ENCODE results near the gene ZNF470.

Gene ZNF470

DNA sequence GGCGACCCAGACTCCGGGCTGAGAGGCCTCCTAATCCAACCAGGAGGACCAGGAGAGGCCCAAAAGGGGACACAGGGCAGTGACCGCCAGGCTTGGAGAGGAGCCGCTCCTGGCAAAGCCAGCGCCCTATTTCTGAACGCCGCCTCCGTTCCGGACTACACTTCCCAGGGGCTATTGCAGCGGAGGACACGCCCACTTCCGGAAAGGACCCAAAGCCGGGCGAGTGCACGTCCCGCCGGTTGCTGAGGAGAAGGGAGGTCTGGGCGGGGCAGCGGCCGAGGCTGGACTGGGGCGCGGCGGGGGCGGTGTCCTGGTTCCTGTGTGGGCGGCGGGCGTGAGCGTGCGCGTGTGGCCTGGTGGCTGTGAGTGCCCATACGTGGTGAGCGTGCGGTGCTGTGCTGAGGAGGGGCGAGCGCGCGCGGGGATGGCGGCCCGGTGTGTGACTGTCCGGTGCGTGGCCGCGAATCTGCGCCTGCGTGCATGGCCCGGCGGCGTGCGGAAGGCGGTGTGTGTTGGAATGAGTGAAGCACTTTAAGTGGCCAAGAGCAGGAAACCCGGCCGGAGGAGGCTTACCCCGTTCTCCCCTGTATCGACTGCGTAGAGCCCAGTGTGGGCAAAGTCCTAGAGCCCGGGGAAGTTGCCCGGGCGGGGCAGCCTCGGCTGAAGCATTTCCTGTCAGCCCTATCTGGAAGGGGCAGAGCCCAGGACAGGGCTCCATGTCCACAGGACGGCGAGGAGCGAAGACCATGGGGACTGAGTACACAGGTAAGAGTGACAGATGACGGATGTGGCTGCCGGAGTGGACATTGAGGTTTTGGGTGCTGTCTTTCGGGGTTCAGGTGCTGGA lies at the start of gene ZNF470:
TSS of gene ZNF470 (plus strand) at position 195 of the 847 bp plus-strand sequence. CDS start 2,844 bp downstream, outside the sequence.
- peak; percentile 65 to 86 (median 82) for DNase-seq (ENCODE audit: low read depth in 4 of 4, low spot score in 1 of 4)

DNA sequence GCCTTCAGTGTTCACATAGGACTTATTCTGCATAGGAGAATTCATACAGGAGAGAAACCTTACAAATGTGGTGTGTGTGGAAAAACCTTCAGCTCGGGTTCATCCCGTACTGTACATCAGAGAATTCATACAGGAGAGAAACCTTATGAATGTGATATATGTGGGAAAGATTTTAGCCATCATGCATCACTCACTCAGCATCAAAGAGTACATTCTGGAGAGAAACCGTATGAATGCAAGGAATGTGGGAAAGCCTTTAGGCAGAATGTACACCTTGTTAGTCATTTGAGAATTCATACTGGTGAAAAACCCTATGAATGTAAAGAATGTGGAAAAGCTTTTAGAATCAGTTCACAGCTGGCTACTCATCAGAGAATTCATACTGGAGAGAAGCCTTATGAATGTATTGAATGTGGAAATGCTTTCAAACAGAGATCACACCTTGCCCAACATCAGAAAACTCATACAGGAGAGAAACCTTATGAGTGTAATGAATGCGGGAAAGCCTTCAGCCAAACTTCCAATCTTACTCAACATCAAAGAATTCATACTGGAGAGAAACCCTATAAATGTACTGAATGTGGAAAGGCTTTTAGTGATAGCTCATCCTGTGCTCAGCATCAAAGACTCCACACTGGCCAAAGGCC lies 41.9 kb upstream of the ZNF470 start:
- no peak for DNase-seq (ENCODE audit: low read depth in 4 of 4, low spot score in 1 of 4)

DNA sequence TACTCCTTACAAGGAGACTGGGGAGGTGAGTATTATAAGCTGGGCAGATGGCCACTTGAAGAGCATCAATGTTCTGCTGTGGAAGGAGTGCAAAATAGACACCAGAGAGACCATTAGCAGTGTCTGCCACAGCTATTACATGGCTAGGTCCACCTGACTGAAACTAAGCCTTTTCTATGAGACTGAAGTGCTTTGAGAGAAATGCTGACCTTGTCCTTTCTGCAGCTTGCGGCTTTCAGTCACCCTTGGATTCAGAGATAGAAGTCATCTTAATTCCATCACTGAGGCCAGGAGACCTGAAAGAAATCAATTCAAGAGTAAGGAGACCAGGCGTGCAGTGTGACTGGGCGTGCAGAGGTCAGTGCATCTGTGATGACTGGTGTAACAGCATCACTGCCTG lies 29.8 kb upstream of the ZNF470 start:
- no peak for DNase-seq (ENCODE audit: low read depth in 4 of 4, low spot score in 1 of 4)

- DNase-seq (ENCODE audit: low read depth in 4 of 4, low spot score in 1 of 4): peak; percentile 72 to 83 (median 75)
Measured at GRCh38 chr19:56538254-56538760, 29.0 kb upstream of the ZNF470 start.

- peak; percentile 31 to 66 (median 52) for DNase-seq (ENCODE audit: low read depth in 4 of 4, low spot score in 1 of 4)
Measured at GRCh38 chr19:56538761-56539263, 28.5 kb upstream of the ZNF470 start, which contains the start of gene ZFP28. TSS of gene ZFP28 (plus strand) at chr19:56538948. CDS start at chr19:56539019, 71 bp downstream.

DNA sequence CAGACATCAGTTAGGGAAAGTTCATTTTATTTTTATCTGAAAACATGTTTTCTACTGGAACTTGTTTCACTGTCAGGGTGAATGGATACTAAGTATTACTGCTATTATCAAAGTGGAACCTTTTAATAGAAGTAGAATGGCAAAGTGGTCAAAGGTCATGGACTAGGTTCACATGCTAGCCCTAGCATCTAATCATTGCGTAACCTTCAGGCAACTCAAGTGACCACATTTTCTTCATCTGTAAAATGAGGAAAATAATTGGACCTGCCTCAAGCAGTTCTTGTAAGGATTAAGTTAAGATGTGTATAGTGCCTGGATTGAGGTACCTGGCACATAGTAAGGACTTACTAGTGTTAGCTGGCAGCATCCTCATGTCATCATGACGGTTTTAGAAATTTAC lies 23.5 kb upstream of the ZNF470 start:
- DNase-seq (ENCODE audit: low read depth in 4 of 4, low spot score in 1 of 4): no peak

DNA sequence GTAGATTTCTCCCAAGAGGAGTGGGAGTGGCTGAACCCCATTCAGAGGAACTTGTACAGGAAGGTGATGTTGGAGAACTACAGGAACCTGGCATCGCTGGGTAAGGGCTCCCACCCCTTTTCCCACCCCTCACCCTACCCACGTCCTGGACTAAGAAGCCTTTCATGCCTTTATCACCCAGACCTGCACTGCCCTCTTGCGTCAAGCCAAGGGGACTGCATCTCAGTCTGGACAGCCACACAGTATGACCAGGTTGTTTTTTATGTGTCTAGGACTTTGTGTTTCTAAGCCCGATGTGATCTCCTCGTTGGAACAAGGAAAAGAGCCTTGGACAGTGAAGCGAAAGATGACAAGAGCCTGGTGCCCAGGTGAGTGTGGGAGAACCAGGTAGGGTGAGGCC lies 19.7 kb upstream of the ZNF470 start:
- DNase-seq (ENCODE audit: low read depth in 4 of 4, low spot score in 1 of 4): no peak

DNA sequence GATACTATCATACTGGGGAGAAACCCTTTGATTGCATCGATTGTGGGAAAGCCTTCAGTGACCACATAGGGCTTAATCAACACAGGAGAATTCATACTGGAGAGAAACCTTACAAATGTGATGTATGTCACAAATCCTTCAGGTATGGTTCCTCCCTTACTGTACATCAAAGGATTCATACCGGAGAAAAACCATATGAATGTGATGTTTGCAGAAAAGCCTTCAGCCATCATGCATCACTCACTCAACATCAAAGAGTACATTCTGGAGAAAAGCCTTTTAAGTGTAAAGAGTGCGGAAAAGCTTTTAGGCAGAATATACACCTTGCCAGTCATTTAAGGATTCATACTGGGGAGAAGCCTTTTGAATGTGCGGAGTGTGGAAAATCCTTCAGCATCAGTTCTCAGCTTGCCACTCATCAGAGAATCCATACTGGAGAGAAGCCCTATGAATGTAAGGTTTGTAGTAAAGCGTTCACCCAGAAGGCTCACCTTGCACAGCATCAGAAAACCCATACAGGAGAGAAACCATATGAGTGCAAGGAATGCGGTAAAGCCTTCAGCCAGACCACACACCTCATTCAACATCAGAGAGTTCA lies 12.9 kb upstream of the ZNF470 start:
- no peak for DNase-seq (ENCODE audit: low read depth in 4 of 4, low spot score in 1 of 4)

DNA sequence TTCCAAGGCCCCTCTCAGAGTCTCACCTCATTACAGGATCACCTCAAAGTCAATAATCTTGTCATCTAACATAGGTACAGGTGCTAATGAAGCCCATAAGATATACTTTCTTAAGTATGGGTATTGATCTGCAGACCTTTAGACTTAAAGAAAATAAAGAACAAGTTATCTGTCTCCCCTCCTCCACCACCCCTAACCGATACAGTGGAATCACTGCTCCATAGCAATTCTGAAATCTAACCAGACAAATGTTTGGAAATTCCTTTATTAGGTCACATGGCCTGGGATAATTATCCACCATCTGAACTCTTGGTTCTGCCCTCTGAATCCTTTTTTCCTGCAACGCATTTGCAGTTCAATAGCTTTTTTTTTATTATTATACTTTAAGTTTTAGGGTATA lies 4.5 kb upstream of the ZNF470 start:
- DNase-seq (ENCODE audit: low read depth in 4 of 4, low spot score in 1 of 4): no peak

DNA sequence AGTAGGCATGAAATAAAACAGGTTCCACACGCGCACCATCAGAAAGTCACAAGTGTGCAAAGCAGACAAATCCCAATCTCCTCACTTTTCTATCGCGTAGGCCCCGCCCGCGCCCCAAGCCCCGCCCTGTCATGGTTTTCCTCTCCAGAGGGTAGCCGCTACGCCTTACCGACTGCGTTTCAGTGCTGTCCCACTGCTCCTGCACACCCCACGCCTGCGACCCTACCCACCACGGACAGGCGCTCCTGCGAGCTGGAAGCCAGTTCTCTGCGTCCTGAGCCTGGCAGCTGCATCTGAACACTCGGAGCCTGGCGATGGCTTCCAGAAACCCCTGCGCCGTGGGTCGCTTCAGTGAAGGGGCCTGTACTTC lies 379 bp upstream of the ZNF470 start:
- DNase-seq (ENCODE audit: low read depth in 4 of 4, low spot score in 1 of 4): peak; percentile 4 to 18 (median 4)

GRCh38 chr19:56572589-56572988 lies 5.3 kb downstream of the ZNF470 start:
- no peak for DNase-seq (ENCODE audit: low read depth in 4 of 4, low spot score in 1 of 4)

DNA sequence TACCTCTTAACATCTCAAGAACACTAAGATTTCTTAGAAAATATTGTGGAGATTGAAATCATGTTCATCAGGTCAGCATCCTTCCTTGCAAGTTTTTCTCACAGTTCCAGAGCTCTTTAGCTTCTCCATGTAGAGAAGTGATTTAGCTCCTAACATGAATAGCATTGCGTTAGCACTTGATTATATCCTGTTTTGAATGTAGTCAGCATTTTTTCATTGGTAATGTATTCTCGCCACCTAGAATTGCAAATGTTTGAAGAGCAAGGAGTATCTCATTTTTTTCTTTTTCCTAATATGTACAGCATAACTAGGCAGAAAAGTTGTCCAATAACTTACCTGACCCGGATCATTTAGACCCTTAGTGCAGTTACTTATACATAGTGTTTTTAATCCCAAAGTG lies 6.6 kb downstream of the ZNF470 start:
- no peak for DNase-seq (ENCODE audit: low read depth in 4 of 4, low spot score in 1 of 4)

GRCh38 chr19:56577719-56578602 lies 10.7 kb downstream of the ZNF470 start:
- DNase-seq (ENCODE audit: low read depth in 4 of 4, low spot score in 1 of 4): no peak

- no peak for DNase-seq (ENCODE audit: low read depth in 4 of 4, low spot score in 1 of 4)
Measured at GRCh38 chr19:56594446-56594782, 27.1 kb downstream of the ZNF470 start.

GRCh38 chr19:56594783-56595547 lies 27.7 kb downstream of the ZNF470 start, which contains the start of gene ZNF71:
TSS of gene ZNF71 (plus strand) at chr19:56595302. CDS start at chr19:56601559, 6,257 bp downstream.
- DNase-seq (ENCODE audit: low read depth in 4 of 4, low spot score in 1 of 4): peak; percentile 69 to 84 (median 80)

- DNase-seq (ENCODE audit: low read depth in 4 of 4, low spot score in 1 of 4): peak in 1 of 4 experiments; percentile 3
Measured at GRCh38 chr19:56595548-56595899, 28.3 kb downstream of the ZNF470 start.

DNA sequence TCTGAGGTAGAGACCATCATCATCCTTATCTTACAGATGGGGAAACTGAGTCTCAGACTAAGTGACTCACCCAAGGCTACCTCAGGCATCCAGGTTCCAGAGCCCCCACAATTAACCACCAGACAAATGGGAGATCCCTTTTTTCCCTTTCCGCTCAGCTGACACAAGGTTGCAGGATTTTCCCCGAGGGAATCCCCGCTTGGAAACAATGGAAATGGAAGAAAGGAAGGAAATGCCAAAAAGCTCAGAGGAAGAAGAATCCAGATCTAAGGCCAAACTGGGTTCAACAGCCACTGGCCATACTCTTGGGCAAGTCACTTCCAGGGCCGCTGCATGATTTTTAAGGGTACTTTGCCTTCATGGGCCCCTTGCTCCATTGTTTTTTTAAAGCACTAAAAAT lies 29.4 kb downstream of the ZNF470 start:
- DNase-seq (ENCODE audit: low read depth in 4 of 4, low spot score in 1 of 4): no peak

GRCh38 chr19:56597696-56598095 lies 30.4 kb downstream of the ZNF470 start:
- DNase-seq (ENCODE audit: low read depth in 4 of 4, low spot score in 1 of 4): no peak

DNA sequence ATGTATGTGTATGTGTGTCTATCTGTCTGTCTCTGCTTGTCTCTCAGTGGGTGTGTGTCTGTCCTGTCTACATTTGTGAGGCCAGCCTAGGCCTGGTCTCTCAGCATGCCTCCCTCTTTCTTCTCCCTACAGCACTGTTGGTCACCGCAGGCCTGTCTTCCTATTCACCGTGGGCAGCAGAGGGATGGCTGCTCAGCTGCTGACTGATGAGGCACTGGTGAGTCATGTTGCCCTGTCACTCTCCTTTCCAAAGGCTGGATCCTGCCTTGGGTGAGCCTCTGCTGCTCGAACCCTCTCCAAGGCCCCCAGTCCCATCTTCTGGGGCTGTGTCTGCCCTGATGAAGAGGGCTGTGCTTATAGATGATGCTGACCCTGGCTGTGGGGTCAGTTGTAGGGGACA lies 34.1 kb downstream of the ZNF470 start:
- DNase-seq (ENCODE audit: low read depth in 4 of 4, low spot score in 1 of 4): no peak

DNA sequence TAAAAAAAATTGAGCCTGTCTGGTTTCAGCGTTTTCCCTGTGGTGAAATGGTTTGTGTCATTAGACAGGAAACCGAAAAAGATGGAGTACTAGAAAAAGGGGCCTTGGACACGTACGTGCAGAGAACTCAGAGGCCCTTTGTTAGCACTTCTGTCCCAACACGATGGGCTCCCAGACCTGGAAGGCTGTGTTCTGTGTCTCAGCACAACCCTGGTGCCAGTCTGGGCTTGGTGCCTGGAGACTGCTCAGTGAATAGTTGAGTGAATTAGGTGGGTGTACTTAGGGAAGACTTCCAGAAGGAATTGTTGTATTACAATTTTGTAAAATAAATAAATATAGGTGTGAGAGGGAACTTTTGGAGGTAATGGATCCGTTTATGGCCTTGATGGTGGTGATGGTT lies 36.6 kb downstream of the ZNF470 start:
- DNase-seq (ENCODE audit: low read depth in 4 of 4, low spot score in 1 of 4): no peak
